Prostate gland (tissue), 2 donors: ENCODE results near the gene EFCAB13. TPM values are rescaled to one million over a fixed set of nuclear protein-coding genes. Genes with fewer than 3 reads are reported as not detected.

Source experiments
- DNase-seq: peaks from one replicate; pipeline ENCODE4 v3.0.0-alpha.2; 2019; ENCODE audit warnings: low spot score
- H3K27ac ChIP-seq, 2 donors: fragments of 200-600 bp; sonication (generic); 2 replicates each; pipeline ENCODE4 v1.5.1; 2017 to 2019
- H3K27me3 ChIP-seq: fragments of 200-600 bp; sonication (generic); replicated peaks from 2 replicates; pipeline ENCODE4 v1.5.1; 2019; ENCODE audit not compliant: insufficient read depth
- H3K36me3 ChIP-seq, 2 donors: fragments of 200-600 bp; sonication (generic); 1 replicate in 1 of 2; 2 replicates in 1 of 2; pipeline versions ENCODE4 v1.5.1 to v1.8.1; 2017 to 2019
- H3K4me1 ChIP-seq: fragments of 200-600 bp; sonication (generic); replicated peaks from 2 replicates; pipeline ENCODE4 v1.5.1; 2019
- H3K4me3 ChIP-seq, 2 donors: fragments of 200-600 bp; sonication (generic); 2 replicates each; pipeline ENCODE4 v1.5.1; 2017 to 2019
- H3K9me3 ChIP-seq: fragments of 200-600 bp; sonication (generic); 2 replicates; pipeline ENCODE4 v1.5.1; 2017
- POLR2A ChIP-seq: fragments of 450-650 bp; IDR thresholded peaks from one replicate; pipeline ENCODE4 v1.6.1; 2016; ENCODE audit warnings: antibody characterized with exemption, mild to moderate bottlenecking
- POLR2AphosphoS5 ChIP-seq: sonication (generic); formaldehyde crosslinking; IDR thresholded peaks from one replicate; pipeline ENCODE4 v1.6.1; 2017; ENCODE audit warnings: antibody characterized with exemption
- WGBS: methylation state at CpG from one replicate; pipeline ENCODE4 v1.1.5; 2018; 5-methylcytosine and 5-hydroxymethylcytosine counted together
- intact Hi-C: fragments of 100-400 bp; cut with DNase I; formaldehyde crosslinking; loops from one replicate; pipeline ENCODE4 v1.14.2; 2022
- total RNA-seq, 2 donors: library from RNA; depleted of rRNA; stranded (reverse); fragments of >200 nt; gene quantifications; one replicate each; pipeline ENCODE4 v1.1.0, GENCODE V29; 2016
- TF ChIP-seq, protein P1 (sequence below), 4 experiments: fragments of 200-600 bp in 2 of 4; fragments of 450-650 bp in 2 of 4; sonication (generic) in 2 of 4; IDR thresholded peaks; 1 replicate in 3 of 4; 2 replicates in 1 of 4; pipeline ENCODE4 v1.5.1; 2016 to 2019; ENCODE audit warnings: antibody characterized with exemption in 4 of 4, mild to moderate bottlenecking in 2 of 4, moderate library complexity in 2 of 4

EFCAB13 gene
- total RNA-seq, 2 donors from 2014 or later, result 4.5 to 8.9 TPM

DNA sequence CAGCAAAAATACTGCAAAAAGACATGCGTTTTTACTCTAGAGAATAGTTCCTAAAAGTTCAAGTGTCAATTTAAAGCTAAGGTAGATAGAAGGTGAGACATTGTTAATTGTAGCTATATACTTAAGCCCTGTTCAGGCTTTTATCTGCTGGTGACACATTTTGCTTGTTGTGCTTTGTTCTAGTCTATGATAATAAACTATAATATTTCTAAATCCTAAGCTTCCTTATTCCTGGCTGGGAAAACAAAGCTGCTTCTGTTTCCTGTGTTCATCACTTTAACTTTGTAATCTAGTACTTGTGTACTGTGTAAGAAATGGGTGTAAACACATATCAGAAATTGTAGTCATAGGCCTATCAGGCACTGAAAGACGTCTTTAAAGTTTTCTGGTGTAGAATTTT lies 77.3 kb downstream of the EFCAB13 start:
- no peak overlapping the region for H3K4me3 ChIP-seq
- no peaks in the 10 kb centered on the region for H3K9me3 ChIP-seq
- WGBS, result 85% methylated on average over 2 of the region's 2 CpGs
- TF ChIP-seq POLR2AphosphoS5 (no peak), POLR2A (no peak)
- TF ChIP-seq, protein P1, sequence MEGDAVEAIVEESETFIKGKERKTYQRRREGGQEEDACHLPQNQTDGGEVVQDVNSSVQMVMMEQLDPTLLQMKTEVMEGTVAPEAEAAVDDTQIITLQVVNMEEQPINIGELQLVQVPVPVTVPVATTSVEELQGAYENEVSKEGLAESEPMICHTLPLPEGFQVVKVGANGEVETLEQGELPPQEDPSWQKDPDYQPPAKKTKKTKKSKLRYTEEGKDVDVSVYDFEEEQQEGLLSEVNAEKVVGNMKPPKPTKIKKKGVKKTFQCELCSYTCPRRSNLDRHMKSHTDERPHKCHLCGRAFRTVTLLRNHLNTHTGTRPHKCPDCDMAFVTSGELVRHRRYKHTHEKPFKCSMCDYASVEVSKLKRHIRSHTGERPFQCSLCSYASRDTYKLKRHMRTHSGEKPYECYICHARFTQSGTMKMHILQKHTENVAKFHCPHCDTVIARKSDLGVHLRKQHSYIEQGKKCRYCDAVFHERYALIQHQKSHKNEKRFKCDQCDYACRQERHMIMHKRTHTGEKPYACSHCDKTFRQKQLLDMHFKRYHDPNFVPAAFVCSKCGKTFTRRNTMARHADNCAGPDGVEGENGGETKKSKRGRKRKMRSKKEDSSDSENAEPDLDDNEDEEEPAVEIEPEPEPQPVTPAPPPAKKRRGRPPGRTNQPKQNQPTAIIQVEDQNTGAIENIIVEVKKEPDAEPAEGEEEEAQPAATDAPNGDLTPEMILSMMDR (IDR thresholded peaks at IDR 0.05), result no peak
- no peaks in the 10 kb centered on the region for H3K4me1 ChIP-seq
- H3K27ac ChIP-seq, result no peak overlapping the region
- no peak for DNase-seq
- intact Hi-C loops, result no loop called here
- no peaks in the 10 kb centered on the region for H3K36me3 ChIP-seq
- no peaks in the 10 kb centered on the region for H3K27me3 ChIP-seq

DNA sequence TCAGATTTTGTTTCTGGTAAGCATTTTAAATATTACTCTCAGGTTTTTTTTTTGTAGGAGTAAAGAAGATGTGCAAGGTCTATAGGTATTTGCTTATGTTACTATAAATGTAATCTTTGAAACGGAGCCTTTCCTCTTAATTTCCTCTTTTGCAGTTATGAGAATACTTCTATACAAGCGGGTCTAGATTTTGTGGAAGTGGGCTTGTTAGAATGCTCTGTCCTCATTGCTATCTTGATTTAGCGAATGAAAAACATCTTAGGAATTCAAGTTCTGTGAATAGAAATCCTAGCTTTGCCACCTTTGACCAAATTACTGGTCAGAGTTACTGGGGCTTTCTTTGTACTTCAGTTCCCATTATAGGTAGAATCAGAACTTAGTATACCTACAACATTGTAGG lies 80.3 kb downstream of the EFCAB13 start:
- Histone ChIP-seq H3K4me3 (no peak overlapping the region), H3K27me3 (no peaks in the 10 kb centered on the region), H3K4me1 (no peaks in the 10 kb centered on the region), H3K27ac (no peak overlapping the region), H3K9me3 (no peaks in the 10 kb centered on the region), H3K36me3 (no peaks in the 10 kb centered on the region)
- TF ChIP-seq POLR2A (no peak), POLR2AphosphoS5 (no peak)
- TF ChIP-seq, protein P1 (IDR thresholded peaks at IDR 0.05), result no peak
- intact Hi-C loops, result no loop called here
- WGBS, result 72% methylated on average over 3 of the region's 3 CpGs
- no peak for DNase-seq

DNA sequence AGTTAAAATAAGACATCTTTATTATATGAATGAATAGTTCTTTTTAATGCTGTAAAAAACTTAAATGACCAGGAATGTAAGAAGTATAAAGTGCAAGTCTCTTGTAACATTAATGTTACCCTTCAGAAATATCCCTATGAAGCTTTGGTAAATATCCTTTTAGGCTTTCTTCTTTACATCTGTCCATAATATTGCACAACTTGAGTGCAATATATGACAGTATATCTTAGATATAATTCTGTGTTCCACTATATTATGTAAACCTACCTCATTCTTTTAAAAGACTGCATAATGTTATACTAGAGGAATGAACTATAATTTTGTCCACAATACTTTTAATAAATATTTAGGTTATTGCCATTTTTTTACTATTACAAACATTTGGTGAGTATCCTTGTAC lies 81.1 kb downstream of the EFCAB13 start:
- no peak overlapping the region for H3K27ac ChIP-seq
- TF ChIP-seq POLR2A (no peak), POLR2AphosphoS5 (no peak)
- no peaks in the 10 kb centered on the region for H3K4me1 ChIP-seq
- H3K27me3 ChIP-seq, result no peaks in the 10 kb centered on the region
- H3K9me3 ChIP-seq, result no peaks in the 10 kb centered on the region
- intact Hi-C loops, result no loop called here
- no peak overlapping the region for H3K4me3 ChIP-seq
- H3K36me3 ChIP-seq, result no peaks in the 10 kb centered on the region
- DNase-seq, result no peak

- no peak for TF ChIP-seq POLR2A
- no peak for TF ChIP-seq POLR2AphosphoS5
- TF ChIP-seq, protein P1 (IDR thresholded peaks at IDR 0.05), result no peak
- intact Hi-C loops, result no loop called here
Measured at GRCh38 chr17:47413872-47414271, 90.1 kb downstream of the EFCAB13 start.

GRCh38 chr17:47414612-47415011 lies 90.9 kb downstream of the EFCAB13 start:
- no peak overlapping the region for H3K27ac ChIP-seq
- H3K4me1 ChIP-seq, result no peaks in the 10 kb centered on the region
- no peaks in the 10 kb centered on the region for H3K27me3 ChIP-seq
- TF ChIP-seq POLR2A (no peak), POLR2AphosphoS5 (no peak)
- TF ChIP-seq, protein P1 (IDR thresholded peaks at IDR 0.05), result no peak
- H3K36me3 ChIP-seq, result no peaks in the 10 kb centered on the region
- H3K4me3 ChIP-seq, result no peak overlapping the region
- no peaks in the 10 kb centered on the region for H3K9me3 ChIP-seq
- no peak for DNase-seq
- 98% methylated on average over 1 of the region's 1 CpG for WGBS
- intact Hi-C loops, result no loop called here

More at GRCh38 chr17:47413872-47414271, 90.1 kb downstream of the EFCAB13 start:
- Histone ChIP-seq H3K27me3 (no peaks in the 10 kb centered on the region), H3K4me3 (no peak overlapping the region), H3K9me3 (no peaks in the 10 kb centered on the region), H3K36me3 (no peaks in the 10 kb centered on the region), H3K27ac (no peak overlapping the region), H3K4me1 (no peaks in the 10 kb centered on the region)
- 94% methylated on average over 3 of the region's 3 CpGs for WGBS
- DNase-seq, result no peak
